Effector CD4-positive, alpha-beta T cell (primary cell): ENCODE data around the gene TMEM131.
"Not testable (repeated sequence)": the region's sequence is repeated elsewhere in the genome, so short reads cannot be mapped to it uniquely, and the experiment has no call there.

Experiments
- DNase-seq: peaks from one replicate; pipeline ENCODE4 v3.0.0-alpha.2; 2020

TMEM131 gene

DNA sequence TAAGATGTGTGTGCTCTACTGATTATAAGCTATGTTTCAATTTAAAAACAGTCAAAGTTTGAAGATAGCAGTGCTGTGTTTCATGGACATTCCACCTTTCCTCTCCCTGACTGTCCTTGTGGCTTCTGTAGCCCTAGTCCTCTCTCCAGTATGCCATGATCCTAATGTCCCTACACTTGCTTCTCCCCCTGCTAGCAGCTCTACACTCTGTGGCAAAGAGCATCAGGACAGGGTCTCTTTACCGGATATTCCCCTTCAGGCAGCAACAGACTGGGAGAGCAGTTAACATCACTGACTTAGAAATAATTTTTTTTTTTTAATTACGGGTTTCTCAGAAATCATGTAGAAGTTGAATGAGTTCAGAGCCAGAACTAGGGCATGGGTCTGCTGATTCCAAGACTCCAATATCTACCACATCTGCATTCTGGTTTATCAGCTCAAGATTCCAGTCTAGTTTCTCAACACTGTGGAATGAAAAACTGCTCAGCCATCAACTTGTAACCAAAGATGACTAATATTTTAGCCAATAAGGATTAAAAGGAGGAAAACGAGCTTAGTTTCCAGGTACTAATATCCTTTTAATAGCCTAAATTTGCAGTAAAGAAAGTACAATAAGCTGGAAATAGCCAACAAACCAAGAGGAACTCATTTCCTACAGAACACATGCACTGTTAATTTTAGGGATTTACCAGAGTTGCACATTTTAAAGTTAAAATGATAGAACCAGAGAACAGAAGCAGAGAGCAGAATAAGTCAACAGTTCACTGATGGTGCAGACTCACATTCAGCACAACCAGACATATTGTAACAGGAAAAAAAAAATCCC is 45.2 kb downstream of the TMEM131 start:
- no peak for DNase-seq

DNA sequence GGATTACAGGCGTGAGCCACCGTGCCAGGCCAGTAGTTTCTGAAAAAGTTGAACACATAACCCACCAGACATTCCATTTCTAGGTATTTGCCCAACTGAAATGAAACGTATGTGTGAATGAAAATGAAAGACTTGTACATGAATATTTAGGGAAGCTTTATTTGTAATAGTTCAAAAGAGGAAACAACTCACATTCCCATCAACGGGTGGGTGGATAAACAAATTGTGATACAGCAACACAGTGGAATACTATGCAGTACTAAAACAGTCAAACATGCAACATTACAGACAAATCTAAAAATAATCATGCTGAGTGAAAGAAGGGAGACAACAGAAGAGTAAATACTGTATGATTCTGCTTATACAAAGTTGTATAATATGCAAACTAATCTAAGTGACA is 46.8 kb downstream of the TMEM131 start:
- no peak for DNase-seq

GRCh38 chr2:97945791-97946190 is 50.0 kb downstream of the TMEM131 start:
- no peak for DNase-seq

DNA sequence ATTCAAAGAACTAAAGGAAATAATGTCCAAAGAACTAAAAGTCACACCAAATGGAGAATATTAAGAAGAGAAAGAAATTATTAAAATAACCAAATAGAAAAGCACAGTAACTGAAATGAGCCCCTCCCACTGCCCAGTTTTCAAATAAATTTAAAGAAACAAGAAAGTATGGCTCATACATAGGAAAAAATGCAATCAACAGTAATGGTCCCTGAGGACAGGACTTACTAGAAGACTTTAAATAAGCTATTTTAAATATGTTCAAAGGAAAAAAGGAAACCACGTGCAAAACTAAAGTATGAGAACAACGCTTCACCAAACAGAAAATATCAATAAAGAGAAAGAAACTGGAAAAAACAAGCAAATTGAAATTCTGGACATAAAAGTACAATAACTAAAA is 58.9 kb downstream of the TMEM131 start:
- no peak for DNase-seq

DNA sequence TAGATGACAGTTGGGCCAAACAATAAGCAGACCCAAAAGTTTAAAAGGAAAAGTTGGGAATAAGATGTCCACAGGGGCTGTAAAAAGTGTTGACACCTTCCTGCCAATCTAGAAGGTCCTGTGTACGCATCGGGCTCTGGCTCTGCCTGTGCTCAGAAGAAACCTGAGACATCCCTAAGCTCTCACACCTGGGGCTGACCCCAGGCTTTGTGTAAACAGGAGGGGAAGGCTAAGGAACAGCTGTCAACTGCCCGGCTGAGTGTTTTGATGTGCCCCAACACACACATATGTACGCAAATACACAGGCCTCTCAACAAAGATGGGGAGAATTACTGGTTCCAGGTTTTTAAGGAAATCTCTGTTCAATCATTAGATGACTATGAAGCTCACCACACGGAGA is 59.5 kb downstream of the TMEM131 start:
- DNase-seq, result no peak

DNA sequence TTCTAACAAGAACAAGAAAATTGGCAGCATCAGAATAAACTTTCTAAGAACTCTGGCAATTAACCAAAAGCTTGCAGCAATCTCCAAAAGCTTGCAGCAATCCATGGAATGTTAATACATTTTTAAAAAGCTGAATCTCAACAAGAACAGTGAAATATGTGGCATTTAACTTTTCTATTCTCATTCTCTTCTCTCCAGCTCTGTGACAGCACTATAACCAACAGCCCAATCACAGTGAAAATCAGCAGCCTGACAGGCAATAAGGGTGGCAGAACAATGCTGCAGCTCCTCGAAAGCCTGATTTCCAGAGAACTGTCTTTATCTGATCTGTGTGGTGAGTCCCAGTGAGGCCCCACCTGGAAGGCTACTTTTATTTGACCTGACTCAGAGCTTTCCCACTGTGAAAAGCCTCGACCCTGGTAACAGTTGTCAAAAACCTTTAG is 60.0 kb downstream of the TMEM131 start:
- DNase-seq, result no peak

- no peak for DNase-seq
Observed at GRCh38 chr2:97932975-97933662, 62.6 kb downstream of the TMEM131 start.

DNA sequence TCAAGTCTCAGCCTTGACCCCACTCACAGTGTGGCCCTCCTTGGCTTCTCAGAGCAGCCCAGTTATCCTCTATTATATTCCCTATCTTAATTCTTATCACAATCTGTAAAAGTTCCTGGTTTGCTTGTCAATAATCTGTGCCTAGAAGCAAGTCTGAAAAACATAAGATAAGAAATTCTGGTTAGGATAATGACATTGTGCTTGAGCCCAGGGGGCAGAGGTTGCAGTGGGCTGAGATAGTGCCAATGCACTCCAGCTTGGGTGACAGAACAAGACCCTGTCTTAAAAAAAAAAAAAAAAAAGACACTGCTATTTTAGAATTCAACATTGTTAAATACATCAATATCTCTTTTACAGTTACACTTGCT is 63.9 kb downstream of the TMEM131 start:
- no peak for DNase-seq

DNA sequence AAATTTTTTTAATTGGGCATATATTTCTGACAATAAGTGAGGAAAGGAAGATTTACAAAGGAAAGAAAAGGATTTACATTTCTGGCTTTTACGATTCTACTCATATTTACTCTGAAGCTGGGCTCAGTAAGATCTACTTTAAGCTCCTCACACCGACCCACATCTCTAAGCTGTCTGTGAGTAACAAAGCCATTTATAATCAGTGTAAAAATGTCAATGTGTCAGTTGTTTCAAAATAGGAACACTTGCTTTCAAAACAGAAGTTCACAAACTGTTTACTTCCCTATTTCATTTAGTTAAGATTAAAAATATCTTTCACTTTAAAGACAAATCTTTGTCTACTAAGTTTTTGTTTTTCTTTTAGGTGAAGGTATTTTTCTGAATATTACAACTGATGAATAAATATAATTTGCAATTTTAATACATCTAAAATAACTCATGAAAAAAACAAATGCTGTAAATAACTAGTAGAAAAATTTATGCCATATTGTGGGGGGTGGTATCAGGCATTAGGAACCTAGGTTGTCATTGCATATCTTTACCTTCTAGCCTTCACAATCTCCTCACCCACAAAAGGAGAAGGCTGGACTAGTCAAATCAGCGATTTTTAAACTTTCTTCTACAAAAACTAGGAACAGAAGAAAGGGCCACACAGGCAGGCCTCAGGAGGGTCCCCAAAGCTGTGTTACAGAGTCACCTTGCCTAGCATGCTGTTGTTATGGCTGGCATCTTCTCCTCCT is 64.5 kb downstream of the TMEM131 start:
- no peak for DNase-seq

GRCh38 chr2:97928591-97928990 is 67.2 kb downstream of the TMEM131 start:
- DNase-seq, result no peak

DNA sequence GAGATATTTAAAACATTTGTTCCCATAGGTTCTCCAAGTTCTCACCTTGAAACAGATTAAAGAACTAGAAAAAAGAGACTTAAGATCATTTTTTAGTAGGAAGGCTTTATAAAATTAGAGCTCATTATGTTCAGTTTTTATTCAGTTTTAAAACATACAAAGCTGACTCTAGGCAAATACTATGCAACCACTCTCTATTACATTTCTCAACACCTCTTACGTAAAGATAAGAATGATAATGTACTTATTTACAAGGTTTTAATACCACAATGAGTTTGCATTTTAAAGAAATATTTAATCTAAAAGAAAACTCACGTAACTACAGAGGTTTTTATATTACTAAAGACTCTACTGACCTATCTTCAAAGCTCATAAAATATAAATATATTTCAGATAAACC is 68.8 kb downstream of the TMEM131 start:
- no peak for DNase-seq

- DNase-seq, result no peak
Observed at GRCh38 chr2:97924194-97924593, 71.6 kb downstream of the TMEM131 start.

DNA sequence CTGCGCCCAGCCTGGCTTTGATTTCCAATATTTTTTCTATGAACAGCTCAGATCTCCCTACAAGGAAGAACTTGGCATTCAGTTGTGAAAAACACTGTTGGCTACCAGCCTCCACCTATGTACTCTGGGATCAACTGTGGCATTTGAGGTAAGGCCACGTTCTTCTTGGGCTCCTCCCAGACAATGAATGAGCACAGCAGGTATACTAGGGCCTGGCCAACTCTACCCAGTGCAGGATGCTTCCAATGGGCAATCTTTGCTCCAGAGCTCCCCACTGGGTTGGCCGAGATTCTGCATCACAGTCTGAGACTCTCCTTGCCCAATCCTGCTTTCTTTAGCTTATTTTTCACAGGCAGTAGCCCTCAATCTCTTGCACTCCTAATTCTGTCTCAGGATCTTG is 75.9 kb downstream of the TMEM131 start:
- DNase-seq, result no peak

- no peak for DNase-seq
Observed at GRCh38 chr2:97918818-97919217, 76.9 kb downstream of the TMEM131 start.

DNA sequence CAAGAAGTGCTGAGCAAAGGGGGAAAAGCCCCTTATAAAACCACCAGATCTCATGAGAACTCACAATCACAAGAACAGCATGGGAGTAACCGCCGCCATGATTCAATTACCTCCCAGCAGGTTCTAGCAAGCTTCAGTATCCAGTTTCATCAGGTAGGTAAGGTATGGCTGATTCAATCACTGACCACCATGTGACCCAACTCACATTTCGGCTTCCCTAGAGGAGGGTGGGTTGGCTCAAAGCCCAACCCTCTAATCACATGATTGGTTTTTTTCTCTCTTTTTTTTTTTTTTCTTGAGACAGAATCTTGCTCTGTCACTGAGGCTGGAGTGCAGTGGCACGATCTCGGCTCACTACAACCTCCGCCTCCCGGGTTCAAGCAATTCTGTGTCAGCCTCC is 78.1 kb downstream of the TMEM131 start:
- not testable (repeated sequence) for DNase-seq

- no peak for DNase-seq
Observed at GRCh38 chr2:97914691-97915213, 81.0 kb downstream of the TMEM131 start.

GRCh38 chr2:97913846-97914245 is 81.9 kb downstream of the TMEM131 start:
- no peak for DNase-seq

DNA sequence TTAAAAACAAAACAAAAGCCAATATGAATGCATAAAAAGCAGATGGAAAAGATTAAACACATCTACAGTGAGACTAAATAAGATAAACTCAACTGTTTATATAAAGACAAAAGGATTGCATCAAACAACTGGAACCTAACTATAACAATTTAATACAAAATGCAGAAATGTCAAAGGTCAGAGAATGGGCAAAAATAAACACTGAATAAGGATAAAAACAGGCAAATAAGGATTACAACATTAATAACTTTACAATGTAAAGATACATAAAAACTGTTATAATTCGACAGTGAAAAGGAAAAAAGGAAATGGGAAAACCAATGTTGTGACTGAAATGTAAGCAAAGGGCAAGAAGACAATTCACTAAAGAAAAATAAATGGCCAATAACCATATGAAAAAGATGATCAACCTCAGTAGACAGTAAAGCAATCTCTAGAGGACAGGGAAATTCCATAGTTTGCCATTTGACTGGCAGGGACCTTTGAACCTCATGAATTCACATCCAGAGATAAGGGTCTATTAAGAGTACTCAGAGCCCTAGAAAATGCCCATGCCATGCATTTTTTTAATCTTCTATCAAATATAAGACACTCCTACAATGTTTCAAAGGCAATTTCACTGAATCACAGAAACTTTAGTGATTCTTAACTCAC is 83.7 kb downstream of the TMEM131 start:
- no peak for DNase-seq

GRCh38 chr2:97911206-97911921 is 84.4 kb downstream of the TMEM131 start:
- DNase-seq, result no peak

DNA sequence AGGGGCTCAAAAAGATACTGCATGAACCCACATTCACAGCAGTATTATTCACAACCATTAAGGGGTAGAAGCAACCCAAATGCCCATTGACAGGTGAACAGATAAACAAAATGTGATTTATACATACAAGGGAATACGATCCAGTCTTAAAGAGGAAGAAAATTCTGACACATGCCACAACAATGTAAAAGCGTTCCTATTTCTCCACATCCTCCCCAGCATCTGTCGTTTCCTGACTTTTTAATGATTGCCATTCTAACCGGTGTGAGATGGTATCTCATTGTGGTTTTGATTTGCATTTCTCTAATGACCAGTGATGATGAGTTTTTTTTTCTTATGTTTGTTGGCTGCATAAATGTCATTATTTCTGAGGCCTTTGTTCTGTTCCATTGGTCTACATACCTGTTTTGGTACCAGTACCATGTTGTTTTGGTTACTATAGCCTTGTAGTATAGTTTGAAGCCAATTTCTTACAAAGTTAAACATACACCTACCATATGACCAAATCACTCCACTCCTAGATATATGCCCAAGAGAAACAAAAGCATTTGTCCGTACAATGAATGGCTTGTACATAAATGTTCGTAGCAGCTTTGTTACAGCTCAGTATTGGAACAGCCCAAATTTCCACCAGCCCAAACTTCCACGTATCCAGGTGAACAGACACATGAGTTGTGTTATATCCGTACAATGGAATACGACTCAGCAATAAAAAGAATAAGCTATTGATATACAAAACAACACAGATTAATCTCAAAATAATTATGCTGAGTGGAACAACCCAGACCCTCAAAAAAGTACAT is 85.1 kb downstream of the TMEM131 start:
- DNase-seq, result no peak

DNA sequence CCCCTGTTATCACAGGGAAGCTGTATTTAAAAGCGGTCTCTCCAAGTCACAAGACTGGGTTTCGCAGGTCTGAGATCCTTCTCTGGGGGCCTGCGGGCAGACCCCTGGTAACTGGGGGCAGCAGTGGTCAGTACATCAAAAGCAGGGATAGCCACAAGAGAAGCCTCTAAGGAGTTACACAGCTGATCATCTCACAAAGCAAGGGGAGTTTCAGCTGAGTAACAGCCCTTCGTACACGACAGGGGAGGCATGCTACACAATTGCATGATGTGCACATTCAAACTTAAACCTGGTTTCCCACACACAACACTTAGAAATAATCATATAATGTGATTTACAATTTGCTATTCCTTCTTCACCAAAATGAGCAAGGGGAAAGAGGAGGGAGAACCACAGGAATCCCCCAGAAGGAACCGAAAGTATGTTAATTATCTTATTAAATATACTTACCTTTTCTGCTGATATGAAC is 87.5 kb downstream of the TMEM131 start:
- DNase-seq, result no peak
